ENCODE results near the gene APAF1.
"Not testable (repeated sequence)": the region's sequence is repeated elsewhere in the genome, so short reads cannot be mapped to it uniquely, and the experiment has no call there.

APAF1 gene

DNA sequence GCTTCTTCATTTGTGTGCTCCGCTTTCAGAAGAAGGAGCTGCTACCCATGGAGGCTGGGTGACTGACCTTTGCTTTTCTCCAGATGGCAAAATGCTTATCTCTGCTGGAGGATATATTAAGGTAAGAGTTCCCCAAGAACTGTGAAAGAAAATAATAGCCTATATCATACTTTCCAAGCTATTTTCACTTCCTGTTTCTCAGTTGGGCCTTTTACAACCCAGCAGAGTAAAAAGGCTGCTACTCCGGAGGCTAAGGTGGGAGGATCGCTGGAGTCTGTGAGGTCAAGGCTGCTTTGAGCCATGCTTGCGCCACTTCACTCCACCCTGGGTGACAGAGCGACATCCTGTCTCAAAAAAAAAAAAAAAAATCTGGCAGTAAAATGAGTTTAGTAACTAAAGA is 82.1 kb downstream of the APAF1 start:
- no peak for DNase-seq

DNA sequence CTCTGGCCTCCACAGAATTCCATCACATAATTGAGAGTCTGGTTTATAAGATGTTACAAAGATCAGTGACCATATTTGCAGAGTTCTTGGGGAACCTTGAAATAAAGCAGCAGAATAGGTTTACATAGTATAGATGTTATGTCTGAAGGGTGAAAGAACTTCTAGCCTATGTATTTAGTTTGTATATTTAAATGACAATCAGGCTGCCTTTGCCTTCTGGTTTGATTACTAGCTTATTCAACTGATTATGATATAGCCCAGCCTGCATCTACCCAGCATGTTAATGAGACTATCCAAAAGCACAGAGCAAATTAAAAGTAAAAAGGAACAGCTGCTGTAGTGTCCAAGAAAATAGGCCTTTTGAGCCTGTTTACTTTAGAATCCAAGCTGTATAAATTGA is 85.3 kb downstream of the APAF1 start:
- DNase-seq = no peak

DNA sequence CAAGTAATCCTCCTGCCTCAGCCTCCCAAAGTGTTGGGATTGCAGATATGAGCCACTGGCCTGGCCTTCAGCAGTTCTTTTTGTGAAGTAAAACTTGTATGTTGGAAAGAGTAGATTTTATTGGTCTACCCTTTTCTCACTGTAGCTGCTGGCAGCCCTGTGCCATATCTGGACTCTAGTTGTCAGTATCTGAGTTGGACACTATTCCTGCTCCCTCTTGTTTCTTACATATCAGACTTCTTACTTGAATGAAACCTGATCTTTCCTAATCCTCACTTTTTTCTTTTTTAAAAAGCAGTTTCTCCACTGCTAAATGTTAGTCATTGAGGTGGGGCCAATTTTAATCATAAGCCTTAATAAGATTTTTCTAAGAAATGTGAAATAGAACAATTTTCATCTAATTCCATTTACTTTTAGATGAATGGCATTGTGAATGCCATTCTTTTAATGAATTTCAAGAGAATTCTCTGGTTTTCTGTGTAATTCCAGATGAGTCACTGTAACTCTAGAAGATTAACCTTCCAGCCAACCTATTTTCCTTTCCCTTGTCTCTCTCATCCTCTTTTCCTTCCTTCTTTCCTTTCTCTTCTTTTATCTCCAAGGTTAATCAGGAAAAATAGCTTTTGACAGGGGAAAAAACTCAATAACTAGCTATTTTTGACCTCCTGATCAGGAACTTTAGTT is 88.7 kb downstream of the APAF1 start:
- no peak for DNase-seq

DNA sequence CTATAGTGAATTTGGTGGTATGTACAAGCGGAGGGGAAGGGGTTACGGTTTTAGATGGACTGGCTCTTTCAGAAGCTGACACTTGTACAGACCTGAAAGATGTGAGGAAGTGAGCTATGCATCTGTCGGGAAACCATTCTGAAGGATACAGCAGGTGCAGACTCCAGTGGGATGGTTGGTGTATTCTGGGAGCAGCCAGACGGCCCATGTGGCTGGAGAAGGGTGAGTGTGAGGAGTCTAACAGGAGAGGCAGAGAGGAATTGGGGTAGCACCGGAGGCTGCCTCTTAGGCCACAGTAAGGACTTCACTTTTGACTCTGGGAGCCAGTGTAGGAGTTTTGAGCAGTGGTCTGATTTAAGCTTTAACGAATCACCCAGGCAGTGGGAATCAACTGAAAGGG is 90.7 kb downstream of the APAF1 start:
- no peak for DNase-seq

DNA sequence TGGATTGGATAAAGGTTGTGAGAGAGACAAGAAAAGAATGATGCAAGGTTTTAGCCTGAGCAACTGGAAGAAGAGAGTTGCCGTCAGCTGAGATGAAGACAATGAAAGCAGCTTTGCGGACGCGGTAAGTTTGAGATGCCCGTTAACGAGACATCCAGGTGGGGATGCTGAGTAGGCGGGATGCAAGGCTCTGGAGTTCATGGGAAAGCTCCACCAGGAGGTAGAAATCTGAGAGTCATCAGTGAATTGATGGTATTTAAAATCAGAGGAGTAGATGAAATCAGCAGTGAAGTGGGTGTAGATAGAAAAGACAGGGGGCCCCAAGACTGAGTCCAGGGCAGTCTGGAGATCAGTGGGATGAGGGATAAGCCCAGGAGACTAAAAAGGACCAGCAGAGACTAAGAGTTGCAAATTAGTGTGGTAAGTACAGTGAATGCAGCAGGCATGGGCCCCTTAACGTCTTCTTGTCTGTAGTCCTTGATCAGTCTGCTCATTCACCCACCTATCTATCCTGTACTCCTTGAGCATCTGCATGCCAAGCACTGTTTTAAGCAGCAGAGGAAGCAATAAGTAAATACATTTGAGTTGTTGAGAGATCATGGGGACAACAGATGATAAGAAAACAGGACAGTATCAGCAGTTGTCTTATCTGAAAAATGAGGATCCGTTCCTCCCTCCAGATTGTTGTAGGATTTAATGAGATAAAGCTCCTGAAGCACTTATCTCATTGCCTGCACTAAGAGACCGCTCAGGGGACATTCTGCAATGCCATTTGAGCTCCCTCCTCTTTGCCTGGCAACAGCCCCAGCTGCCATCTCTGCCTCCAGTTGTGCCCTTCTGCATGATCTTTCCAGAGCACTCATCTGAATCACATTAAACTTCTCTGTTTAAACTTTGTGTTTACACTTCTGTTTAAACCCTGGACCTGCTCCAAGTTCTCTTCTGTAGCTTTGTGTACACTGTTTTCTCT is 91.5 kb downstream of the APAF1 start:
- DNase-seq = no peak

DNA sequence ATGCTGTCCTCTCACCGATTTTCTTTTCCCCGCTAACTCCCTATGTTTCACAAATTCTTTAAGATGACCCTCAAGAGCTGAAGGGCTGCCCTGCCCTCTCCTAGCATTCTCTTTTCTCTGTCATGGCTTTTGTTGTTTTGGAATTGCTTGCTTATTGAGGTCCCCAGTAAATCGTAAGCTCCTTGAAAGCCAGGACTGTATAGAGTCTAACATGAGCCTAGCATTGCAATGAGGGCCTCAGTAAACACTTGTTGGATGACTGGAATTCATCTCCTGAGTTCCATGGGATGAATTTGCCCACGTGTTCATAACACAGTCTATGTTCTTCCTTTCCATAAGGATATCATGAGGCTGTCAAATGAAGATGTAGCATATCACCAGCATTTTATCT is 92.2 kb downstream of the APAF1 start:
- DNase-seq = no peak

DNA sequence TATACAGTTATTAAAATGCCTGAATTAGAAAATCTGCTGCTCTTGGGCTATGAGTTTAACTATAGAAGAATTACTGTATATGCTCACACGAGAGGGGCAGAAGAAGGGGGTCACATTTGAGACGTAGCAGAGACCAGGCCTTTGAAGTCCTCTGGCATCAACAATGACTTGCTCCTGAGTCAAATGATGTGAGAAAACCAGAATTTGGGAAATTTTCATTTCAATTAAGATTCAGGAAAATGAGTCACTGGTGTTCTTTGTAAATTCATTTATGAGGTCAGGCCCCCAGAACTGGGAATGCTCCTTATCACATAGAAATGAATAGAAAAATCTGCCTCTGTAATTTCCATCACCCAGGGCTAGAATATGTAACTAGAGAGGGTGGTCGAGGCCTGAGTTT is 92.9 kb downstream of the APAF1 start:
- DNase-seq = no peak

DNA sequence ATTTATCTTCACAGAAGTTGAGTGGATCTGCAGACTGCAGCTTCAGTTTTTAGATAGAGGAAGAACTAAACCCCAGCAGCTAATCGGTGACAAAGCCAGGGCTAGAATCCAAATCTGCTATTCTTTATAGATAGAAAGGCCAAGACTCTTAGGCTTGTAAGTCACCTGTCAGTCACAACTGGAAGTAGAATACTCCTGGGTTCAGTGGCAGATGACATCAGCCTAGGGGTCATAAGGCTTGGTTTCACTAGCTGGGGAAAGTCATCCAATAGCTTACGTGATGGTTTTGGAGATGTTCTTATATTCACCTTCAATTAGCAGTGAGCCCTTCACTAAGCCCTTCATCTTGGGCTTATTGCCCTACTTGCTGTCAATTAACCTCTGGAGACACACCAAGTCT is 93.4 kb downstream of the APAF1 start:
- no peak for DNase-seq

DNA sequence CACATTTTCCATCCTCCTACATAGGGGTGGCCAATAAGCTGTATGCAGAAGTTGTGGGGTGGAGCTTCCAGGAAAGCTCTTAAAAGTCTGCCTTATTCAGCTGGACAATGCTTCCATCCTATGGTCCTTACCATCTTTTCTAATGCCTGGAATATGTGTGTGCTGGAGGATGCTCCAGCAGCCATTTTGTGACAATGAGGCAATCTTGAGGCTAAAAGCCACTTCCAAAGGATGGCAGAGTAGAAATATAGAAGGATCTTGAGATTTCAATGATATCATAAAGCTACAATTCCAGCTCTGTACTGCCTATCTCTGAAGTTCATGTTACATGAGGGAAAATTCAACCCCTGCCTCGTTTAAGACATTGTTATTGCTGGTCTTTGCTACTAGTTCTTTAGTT is 95.7 kb downstream of the APAF1 start:
- no peak for DNase-seq

DNA sequence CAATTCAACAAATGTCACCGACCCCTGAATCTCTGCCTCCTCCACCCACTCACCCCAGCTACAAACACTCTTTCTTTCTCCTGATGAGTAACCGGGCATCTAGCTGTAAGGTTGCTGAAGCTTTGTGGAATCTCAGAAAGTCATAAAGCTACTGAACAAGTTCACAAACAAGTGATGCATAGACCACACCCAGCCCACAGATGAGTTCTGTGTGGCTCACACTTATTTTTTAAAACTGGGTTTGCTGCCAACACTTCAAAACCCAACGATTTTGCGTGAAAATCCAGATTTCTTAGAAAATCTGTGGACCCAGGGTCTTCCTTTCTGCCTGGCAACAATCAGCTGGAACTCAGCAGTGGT is 96.1 kb downstream of the APAF1 start:
- DNase-seq = no peak

DNA sequence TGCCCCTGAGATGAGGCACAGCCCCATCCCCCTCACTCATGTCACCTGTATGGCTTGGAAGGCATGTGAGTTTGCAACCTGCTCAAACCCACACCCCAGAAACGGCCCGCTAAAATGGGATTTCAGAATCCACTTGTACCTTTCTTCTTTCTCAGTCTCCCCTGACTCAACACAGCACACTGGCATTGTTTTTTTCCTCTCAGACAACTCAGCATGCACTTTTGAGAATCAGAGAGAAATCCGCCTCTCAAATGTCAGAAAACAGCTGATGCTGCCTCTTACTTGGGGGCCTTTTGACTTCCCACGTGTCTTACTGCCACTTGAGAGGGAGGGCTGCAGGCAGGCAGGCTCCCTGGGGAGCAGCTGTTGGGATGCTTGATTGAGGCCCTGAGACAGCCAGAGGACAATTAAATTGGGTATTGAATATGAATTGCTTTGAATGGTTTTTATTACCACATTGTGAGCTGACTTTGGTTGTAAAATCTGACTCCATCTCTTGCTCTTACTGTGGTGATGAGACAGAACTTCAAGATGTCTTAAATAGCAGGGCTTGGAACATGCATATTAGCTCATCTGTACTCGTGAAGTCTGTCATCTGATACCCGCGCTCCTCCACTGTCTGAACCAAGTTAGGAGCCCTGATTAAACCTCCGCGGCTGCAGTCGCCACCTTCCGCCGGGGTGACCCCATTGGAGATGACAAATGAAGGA is 96.6 kb downstream of the APAF1 start:
- DNase-seq = no peak

DNA sequence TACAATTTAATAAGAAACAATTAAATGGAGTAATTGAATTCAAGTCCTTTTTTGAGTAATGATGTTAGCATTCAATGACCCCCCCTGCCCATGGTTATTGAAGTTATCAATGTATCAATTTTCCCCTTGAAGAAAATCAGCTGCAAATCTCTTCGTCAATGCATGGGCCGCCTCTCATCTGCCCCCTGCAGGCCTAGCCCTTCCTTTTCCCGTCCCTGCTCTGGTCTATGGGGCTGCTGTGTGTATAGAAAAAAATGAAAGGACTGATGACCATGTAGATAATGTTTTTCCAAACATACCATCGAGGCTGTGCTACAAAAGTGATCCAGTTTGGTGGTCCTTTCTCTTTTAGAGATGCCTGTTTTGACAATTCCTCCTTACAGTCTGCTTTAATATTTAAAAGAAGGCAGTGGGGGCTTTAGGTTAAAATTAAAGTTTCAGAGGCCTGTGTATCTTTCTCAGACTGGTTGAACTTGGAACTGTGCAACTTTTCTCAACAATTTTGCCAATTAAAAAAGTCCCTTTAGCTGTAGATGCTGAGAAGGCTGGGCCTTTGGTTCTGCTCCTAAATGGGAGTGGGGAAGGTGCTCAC is 98.4 kb downstream of the APAF1 start:
- no peak for DNase-seq

DNA sequence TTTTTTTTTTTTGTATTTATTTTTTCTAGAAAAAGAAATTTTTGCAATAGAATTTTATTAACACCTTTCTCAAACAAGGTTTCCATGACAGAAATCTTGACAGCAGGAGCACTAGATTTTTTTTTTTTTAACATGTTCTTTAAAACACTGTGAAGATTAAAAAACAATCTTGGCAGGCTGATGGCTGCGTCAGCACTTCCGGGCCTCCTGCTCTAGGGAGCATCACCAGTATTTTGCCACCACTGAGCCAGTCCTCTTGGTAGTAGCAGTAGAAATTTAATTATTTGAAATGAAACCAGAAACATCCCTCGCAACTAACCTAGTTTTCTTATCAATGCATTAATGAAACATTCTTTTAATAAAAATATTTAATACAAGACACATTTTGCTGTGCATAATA is 99.6 kb downstream of the APAF1 start:
- no peak for DNase-seq

DNA sequence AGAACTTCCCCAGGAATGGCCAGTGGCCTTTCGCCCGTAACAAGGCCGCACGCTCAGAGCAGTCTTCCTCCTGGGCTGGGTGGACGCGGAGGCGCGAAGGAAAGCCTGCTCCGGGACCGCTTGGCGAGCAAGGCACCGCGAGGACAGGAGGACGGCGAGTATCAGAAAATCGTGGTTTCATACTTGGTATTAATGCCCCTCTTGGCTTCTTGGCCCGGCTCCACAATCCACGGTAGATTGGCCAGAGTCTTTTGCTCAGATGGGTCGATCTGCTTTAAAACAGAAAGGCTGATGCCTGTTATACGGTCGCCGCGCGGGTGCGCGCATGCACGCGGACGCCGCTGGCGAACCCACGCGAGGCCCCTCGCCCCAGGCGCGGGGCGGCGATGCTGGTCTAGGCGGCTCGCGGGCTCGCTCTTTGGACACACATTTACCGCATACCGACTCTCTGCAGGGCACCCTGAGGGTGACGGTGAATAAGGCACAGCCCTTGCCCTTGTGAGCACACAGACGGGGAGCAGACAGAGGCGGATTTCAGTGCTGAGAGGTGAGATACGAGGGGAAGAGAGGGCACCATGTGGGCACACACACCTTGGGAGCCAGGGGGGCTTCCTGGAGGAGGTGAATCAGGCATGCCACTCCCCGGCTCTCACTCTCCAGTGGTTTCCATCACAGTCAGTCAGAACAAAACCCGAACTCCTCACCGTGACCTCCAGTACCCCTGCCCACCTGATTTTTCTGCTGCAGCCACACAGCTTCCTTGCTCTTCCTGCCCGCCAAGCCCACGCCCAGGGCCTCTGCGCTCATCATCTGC is 100.7 kb downstream of the APAF1 start:
- DNase-seq = peak; percentile 63

DNA sequence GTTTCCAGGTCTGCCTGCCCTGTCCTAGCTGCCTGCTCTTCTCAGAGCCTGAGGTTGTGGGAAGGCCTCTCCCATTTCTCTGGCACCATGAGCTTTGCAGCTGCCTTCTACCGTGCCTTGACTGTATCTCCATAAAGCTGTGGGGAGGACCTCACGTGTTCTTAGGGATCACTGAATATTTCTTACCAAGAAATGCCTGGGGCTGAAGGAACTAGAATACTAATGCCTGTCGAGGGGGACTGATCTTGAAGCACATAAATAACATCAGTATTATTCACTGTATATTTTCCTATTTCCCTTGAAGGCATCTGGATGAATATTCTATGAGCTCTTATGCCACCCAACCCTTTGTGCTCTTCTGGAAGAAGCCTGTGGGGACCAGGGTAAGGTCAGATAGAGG is 103.4 kb downstream of the APAF1 start:
- DNase-seq = no peak

DNA sequence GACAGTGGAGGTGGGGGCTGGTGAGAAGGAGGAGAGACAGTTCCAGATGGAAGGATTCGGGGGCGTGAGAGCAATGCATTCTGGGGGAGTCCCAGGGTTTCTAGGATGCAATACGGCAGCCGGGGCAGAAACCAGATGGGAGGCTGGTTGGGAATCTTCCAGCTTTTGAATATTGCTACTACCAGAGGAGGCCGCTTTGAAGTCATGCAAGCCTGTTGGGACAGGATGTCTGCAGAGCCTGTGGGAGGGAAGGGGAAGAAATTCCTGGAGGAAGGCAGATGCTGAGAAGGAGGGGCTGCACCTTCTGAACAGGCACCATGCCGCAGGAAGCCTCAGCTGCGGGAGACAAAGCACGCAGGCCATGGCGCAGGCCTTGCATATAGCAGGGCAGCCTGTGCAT is 105.4 kb downstream of the APAF1 start:
- no peak for DNase-seq

DNA sequence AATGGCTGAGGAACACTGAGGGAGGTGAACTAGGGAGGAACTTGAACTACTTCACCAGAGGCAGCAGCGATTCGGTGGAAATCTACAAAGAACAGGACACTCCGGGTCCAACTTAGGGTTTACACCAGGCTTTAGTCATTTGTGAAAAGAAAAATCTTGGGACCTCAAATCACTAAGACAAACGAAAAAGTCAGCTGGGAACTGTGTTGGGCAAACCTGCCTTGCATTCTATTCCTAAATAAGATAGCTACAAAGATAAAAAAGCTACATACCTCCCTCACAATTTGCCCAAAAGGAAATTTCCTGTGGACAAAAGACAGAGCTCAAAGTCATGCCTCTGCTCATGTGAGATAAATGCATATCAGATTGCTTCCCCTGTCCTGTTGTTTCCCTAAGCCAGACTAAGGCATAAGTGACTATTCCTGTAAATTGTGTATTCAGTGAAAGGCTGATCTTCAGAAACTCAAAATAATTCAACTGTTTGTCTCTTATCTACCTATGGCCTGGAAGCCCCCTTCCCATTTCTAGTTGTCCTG is 106.6 kb downstream of the APAF1 start:
- no peak for DNase-seq

DNA sequence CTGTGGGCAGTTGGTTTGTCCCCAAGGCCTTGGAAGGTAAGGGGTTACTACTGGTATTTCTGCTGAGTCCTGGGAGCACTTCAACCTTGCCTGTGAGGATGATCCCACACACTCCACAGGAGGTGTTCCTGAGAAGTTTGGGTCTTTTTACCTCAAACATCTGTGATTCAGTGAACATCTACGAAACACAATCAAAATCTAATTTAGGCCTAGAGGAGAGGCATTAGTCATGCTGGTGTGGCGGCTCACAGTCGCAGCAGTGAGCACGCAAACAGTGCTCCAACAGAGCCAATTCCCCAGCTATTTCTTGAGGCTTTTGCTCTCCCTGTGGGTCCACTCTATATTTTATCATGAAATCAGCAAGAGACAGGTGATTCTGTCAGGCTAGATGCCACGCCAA is 107.6 kb downstream of the APAF1 start:
- no peak for DNase-seq

DNA sequence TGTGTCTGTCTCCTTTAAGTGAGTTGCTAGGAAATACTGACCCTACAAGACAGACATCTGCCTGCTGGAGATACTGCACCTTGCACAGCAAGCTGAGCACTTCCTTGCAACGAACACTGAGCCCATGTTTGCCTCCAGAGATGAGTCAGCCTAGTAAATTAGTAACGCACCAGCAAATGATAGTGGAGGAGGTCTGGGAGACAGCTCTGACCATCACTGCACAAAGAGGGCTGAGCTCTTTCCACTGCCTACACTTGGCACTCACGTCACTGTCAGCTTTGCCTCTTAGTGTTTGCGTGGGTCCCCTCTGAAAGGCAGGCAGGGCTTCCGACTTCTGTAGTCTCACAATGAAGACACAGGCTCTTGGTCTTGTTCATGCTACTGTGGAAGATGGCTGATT is 109.0 kb downstream of the APAF1 start:
- DNase-seq = no peak

DNA sequence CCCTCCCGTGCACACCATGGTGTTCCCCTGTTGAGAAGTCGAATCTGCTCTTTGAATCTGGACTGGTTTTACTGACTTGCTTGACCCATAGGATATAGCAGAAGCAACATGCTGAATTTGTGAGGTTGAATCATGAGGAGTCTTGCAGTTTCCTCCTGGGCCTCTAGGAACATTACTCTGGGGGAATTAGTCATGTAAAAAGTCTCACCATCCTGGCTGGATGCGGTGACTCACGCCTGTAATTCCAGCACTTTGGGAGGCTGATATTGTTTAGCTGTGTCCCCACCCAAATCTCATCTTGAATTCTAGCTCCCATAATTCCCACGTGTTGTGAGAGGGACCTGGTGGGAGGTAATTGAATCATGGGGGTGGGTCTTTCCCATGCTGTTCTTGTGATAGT is 110.8 kb downstream of the APAF1 start:
- not testable (repeated sequence) for DNase-seq

DNA sequence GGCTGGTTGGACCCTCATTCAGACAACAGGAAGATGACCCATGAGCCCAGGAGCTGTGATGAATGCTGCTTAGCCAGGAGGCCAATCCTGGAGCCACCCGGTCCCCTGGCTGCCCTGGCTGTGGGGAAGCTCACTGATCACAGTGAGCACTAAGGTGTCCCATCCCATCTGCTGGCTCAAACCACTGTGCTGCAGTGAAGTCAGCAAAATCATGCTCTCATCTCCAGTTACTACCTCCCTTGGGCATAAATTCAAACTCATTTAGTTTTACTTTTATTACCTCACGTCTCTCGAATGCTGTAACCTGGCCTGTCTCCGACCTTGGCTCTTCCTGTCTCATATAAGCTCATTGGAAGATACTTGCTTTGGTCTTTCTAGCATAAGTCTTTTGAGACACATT is 112.4 kb downstream of the APAF1 start:
- no peak for DNase-seq

DNA sequence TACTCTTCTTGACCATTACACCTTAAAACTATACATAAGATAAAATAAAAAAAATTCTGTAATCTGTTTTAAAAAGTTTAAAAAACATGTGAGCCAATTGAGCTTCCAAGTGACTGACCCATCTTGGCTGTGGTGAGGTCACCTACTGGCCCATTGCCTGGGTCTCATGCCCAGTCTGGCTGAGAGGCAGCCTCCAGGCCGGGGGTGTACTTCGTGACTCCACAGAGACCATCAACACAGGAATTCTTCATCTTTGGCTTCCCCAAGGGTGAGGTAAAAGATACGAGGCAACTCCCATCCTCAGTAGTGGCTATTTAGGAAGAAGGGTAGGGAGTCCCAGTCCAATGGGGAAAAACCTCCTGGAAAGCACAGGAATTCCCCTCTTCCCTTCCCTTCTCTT is 113.2 kb downstream of the APAF1 start:
- DNase-seq = no peak

Measured in left hindlimb (tissue), 1 donor.